HG03565 (cell line): ENCODE results near the gene PDE6B.
"Not testable (repeated sequence)": the region's sequence is repeated elsewhere in the genome, so short reads cannot be mapped to it uniquely, and the experiment has no call there.

ENCODE experiments used
- ATAC-seq: cut with Tn5 transposase; IDR thresholded peaks from one replicate; pipeline ENCODE4 v1.9.1; 2021; ENCODE audit warnings: mild to moderate bottlenecking, moderate library complexity; ENCODE audit not compliant: unreplicated experiment

PDE6B gene

GRCh38 chr4:624705-625590 lies at the start of gene PDE6B:
Gene PDE6B, plus strand, starts transcription at chr4:625573. Its CDS starts 54 bp downstream, at chr4:625627.
- ATAC-seq: no peak

GRCh38 chr4:576245-576821 lies 49.0 kb upstream of the PDE6B start, which contains the start of gene TMEM271:
Gene TMEM271, minus strand, starts transcription at chr4:576295. Its CDS starts 233 bp downstream, at chr4:576062.
- ATAC-seq: no peak

GRCh38 chr4:576991-577498 lies 48.3 kb upstream of the PDE6B start:
- ATAC-seq: no peak

GRCh38 chr4:577499-578450 lies 47.6 kb upstream of the PDE6B start:
- ATAC-seq: no peak

GRCh38 chr4:578451-579443 lies 46.6 kb upstream of the PDE6B start:
- no peak for ATAC-seq

- no peak for ATAC-seq
Observed at GRCh38 chr4:579543-580175, 45.7 kb upstream of the PDE6B start.

GRCh38 chr4:581181-581580 lies 44.2 kb upstream of the PDE6B start:
- no peak for ATAC-seq

- ATAC-seq: no peak
Observed at GRCh38 chr4:581753-582361, 43.5 kb upstream of the PDE6B start.

- no peak for ATAC-seq
Observed at GRCh38 chr4:583820-584219, 41.6 kb upstream of the PDE6B start.

- no peak for ATAC-seq
Observed at GRCh38 chr4:587671-588350, 37.6 kb upstream of the PDE6B start.

GRCh38 chr4:588351-588849 lies 37.0 kb upstream of the PDE6B start:
- no peak for ATAC-seq

GRCh38 chr4:589219-589963 lies 36.0 kb upstream of the PDE6B start:
- ATAC-seq: no peak

- ATAC-seq: no peak
Observed at GRCh38 chr4:590313-590841, 35.0 kb upstream of the PDE6B start.

- not testable (repeated sequence) for ATAC-seq
Observed at GRCh38 chr4:592178-592577, 33.2 kb upstream of the PDE6B start.

GRCh38 chr4:592825-593520 lies 32.4 kb upstream of the PDE6B start:
- ATAC-seq: no peak

- no peak for ATAC-seq
Observed at GRCh38 chr4:598925-599324, 26.4 kb upstream of the PDE6B start.

GRCh38 chr4:600166-600565 lies 25.2 kb upstream of the PDE6B start:
- no peak for ATAC-seq
